GM19193 (cell line): ENCODE data around the gene KBTBD6.

Experiments
- POLR2A ChIP-seq: IDR thresholded peaks from 4 replicates; pipeline ENCODE4 v1.6.1; 2011; ENCODE audit not compliant: insufficient read depth, insufficient read length; ENCODE audit errors: extremely low read depth

The KBTBD6 gene

DNA sequence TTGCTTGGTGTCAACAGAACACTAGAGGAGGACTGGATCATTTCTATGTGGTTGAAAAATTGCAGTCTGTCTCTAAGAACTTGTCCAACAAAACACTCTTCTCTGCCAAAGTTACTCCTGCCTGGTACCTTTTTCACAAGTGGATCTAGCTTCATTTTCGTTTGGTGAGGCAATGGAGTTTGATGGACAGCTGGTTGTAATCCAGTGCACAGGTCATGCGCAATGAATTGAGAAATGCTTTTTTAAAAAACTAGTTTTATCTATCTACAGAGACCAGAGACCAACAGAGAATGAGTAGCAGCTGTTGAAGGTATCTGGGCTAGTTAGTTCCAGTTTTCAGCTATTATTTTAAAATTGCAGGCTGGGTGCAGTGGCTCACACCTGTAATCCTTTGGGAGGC lies 12.0 kb upstream of the KBTBD6 start:
- no peak for TF ChIP-seq POLR2A

DNA sequence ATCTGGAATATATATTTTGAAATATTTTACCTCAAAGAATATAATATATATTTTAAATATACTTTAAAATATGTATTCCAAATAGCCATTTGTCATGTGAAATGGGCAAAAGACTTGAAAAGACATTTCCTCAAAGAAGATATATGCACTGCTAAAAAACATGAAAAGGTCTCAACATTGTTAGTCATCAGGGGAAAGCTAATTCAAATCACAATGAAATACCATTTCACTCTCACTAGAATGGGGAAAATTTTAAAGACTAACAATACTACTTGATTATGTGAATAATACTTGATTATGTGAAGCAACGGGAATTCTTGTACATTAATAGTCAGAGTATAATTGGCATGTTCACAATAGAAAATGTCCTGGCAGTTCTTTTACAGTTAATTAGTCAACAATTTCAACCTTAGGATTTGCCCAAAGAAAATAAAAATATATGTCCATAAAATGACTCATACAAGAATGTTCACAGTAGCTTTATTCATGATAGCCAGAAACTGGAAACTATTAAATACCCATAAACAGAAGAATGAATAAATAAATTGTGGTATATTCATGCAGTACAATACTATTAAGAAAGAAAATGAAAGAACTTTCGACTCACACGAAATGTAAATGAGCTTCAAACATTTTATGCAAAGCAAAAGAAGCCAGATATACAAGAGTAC lies 6.8 kb upstream of the KBTBD6 start:
- no peak for TF ChIP-seq POLR2A

DNA sequence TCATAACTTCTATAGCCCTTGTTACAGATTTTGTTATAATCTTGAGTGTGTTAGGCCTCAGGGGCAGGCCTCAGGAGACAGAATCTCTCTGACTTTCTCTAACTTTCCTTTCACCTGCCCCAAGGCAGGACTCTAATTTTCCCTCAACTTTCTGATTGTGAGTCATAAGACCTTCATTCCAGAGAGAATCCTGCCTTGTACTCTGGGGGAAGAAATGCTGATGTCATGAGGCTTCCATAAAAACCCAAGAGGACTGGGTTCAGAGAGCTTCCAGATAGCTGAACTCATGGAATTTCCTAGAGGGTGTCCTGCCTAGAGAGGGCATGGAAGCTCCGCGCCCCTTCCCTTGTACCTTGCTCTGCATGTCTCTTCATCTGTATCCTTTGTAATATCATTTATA lies 5.3 kb upstream of the KBTBD6 start:
- TF ChIP-seq POLR2A, result no peak

DNA sequence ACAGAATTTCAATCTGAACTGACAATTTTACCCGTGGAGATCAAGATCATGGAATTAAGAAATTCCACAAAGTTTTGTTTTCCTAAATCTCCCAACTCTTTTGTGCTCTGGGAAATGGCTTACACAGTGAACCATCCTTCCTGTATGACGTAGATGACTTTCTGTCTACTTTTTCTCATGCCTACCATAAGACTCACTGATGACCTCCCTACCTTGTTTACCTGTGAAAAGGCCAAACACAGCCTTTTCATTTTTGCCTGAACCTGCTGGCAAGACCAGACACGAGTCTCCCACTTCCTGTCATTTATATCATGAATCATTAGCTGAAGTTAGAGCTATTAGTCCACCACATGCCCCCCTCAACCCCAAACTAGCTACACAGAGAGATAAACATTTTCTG lies 4.6 kb upstream of the KBTBD6 start:
- no peak for TF ChIP-seq POLR2A

DNA sequence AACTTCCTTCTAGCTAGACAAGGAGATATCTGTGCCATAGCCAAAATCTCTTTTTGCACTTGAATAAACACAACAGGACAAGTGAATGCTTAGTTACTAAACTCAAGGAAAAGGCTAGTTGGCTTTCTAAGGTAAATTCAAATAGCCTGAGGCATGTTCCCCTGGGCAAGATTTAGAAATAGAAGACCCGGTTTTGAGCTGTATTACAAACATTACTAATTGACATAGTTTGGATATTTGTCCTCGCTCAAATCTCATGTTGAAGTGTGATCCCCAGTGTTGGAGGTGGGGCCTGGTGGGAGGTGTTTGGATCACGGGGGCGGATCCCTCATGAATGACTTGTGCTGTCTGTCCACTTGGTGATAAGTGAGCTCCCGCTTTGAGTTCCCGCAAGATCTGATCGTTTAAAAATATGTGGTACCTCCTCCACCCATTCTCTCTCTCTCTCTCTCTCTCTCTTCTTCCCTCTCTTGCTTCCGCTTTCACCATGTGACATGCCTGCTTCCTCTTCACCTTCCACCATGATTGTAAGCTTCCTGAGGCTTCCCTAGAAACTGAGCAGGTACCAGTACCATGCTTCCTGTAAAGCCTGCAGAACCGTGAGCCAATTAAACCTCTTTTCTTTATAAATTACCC lies 3.9 kb upstream of the KBTBD6 start:
- no peak for TF ChIP-seq POLR2A

DNA sequence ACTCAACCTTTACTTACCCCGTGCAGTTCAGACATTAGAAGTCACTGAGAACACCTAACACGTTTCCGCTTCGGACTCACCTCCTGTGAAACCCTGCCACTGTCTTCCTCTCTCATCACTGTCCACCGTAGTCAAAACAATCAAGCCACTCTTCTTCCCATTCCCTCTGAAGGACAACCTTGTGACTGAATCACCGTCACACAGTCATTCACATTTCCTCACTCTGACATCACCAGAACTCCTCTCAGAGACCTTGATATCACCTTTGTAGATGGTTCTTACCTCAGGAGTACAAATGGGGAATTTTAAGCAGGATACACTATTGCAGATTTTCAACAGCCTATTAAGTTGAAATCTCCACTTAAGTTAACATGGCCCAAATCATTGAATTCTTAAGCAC lies 1.3 kb upstream of the KBTBD6 start:
- no peak for TF ChIP-seq POLR2A

DNA sequence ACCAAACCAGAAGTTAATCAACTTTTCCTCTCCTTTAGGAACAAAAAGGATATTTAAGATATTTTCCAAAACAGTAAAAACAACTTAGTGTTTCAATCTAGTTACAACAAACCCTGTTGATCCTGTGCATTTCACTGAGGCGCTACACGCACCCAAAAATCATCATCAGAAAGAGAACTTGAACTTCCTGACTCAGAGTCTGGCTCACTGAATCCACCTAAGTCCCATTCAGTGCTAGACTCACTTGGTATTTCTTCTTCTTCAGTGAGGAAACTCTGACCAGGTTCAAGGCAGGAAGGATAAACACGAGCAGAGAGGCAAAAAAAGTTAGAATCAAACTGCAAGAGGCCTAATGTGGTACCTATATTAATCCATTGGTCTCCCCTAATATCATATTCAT lies 2.2 kb downstream of the KBTBD6 start:
- no peak for TF ChIP-seq POLR2A

DNA sequence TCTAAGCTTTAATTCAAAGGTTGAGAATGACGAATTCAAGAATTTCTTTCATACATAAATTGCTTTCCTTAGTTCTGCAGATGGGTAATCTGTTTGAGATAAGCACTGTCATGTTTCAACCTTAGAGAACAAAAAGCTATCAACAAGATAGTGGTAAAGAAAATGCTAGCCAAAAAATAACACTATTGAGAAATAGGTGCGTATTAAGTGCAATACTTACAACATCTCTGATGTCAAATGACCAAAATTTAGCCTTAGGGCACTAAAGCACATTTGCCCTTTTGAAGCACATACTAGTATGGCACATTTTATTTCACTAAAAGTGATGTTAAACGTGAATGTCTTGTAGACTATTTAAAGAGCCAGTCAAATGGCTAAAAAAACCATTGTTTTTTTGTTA lies 4.9 kb downstream of the KBTBD6 start:
- TF ChIP-seq POLR2A, result no peak

DNA sequence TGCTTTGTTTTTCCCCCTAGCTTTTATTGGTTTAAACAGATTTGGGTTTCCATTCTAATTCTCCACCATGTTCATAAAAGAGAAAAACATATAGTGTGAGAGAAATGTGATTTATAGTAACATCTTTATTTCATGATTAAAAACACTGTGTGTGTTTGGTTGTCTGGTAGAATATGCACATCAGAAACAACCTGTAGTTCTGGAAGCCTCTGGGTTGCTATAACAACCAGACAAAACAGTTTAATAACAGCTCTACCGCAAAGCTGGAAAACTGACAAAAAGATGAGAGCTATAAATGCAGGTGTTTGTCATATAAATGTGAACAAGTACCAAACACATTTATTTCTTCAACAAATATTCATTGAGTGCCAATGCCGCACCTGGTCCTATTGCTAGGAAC lies 9.8 kb downstream of the KBTBD6 start:
- no peak for TF ChIP-seq POLR2A

DNA sequence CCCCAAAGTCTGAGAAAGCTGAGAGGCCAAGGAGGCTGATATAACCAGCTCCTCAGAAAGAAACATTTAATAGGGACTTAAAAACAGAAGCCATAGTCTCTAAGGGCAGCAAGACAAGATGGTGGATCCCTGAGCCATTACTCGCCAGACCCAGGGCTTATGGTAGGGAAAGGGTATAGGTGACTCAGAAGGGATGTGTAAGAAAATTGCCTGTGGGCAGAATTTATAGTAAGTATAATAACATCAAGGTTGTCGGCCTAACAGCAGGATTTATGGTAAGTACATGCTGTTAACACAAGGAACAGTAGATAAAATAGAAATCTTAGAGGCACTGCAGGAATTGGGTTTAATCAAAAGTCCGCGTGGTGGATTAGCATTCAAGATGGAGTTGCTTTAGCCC lies 14.7 kb downstream of the KBTBD6 start:
- TF ChIP-seq POLR2A, result no peak

DNA sequence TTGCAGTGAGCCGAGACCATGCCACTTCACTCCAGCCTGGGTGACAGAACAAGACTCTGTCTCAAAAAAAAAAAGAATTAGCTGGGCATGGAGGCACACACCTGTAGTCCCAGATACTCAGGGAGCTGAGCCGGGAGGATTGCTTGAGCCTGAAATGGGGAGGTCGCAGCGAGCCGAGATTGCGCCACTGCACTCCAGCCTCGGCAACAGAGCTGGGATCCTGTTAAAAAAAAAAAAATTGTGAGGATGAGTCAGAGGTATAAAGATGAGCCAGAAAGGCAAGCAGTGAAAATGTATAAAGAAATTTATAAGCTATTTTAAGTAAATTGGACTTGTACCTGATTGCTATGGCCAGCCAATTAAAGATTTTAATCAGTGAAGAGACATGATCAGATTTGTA lies 21.1 kb downstream of the KBTBD6 start:
- no peak for TF ChIP-seq POLR2A

DNA sequence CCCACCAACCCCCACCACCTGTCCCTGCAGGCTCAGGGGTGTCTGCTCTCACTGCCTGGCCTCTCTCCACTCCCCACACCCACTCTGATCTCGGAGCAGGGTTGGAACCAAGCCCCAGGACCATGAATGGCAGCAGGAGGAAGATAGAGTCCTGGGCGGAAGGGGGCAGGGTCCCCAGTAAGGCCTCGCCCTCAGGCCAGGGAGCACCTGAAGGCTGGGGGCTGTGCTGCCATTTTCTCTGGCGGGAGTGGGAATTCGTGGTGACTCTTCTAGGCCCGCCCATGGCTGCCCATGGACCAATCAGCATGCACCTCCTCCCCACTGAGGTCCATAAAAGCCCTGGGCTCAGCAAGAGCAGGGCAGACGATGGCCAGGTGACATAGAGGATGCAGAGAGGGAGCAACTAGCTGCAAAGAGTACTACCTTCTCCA lies 25.0 kb downstream of the KBTBD6 start:
- no peak for TF ChIP-seq POLR2A

DNA sequence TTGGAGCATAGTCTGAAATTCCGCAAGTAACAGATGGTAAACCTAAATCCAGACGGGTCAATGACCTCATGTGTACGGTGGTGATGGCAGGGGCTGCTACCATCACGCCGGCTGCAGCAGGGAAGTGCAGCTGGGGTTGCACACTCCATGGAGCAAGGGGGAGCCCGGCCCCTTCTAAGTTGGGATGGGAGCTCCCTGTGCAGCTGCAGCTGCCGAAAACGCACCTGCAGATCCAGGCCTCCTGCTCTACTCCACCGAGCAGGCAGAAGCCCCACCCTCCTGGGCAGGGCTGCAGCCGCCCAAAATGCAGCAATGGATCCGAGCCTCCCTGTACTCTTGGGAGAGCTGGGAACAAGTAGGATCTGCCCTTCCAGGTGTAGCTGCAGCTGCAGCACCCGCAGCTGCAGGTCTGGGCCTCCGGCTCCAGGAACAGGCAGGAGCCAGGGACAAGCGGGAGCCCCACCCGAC lies 25.5 kb downstream of the KBTBD6 start:
- no peak for TF ChIP-seq POLR2A

DNA sequence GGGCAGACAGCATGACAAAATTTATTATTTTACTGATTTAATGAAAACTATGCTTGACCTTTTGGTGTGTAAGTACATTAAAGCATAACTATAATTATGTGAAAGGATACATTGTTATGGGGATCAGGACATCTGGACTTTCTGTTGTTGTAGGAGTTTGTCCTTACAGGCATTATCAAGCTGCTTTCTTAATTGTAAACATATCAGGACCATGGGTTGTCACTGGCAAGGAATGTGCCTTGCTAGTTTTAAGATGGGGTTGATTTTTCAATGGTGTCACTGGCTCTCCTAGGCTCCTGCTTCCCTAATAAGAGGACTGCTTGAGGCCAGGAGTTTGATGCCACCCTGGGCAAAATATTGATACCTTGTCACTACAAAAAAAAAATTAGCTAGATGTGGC lies 32.6 kb downstream of the KBTBD6 start:
- TF ChIP-seq POLR2A, result no peak

DNA sequence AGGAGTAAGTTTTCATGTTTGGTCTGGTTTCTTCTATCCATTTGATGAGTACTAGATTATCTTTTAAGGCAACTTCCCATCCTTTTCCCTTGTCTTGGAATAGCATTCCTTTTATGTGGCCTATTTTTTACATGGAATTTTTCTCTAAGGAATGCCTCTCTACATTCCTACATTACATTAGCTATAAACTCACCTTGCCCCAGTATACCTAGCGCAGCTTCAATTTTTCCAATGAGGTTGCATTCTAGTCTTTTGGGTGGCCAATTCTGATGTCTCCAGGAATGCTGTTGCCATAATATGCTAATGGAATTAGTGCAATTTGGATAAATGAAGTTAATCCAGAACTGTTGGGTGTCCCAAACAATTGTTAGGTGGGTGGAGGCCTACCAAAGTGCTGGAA lies 33.8 kb downstream of the KBTBD6 start:
- TF ChIP-seq POLR2A, result no peak

DNA sequence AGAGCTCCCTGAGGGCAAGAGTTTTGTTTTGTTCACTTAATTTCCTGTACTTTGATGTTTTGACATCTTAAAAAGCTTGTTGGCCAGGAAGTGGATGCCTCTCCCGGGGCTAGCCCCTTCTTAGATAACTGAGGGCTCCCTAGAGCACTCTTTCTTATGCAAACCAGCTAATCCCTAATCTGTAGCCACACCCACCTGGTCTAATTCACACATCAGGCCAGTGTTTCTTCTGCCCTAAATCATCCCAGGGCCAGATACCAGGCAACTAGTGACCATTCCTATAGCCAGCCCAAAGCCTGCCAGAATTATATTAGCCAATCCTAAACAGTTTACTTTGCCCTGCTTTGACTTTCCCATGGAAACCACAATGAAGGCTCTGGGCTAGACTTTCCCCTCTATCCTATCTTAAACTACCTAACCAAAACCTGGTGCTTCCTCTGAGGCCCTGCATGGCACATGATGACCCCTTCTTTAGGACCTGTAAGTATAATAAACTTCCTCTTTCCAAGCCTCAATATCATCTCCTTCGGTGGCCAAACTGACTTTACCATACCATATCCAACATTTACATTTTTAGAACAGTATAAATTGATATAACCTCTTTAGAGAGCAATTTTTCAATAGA lies 46.5 kb downstream of the KBTBD6 start:
- no peak for TF ChIP-seq POLR2A
